ENCODE results near the gene ABCG1.

The ABCG1 gene

GRCh38 chr21:42258885-42259407 is 40.0 kb downstream of the ABCG1 start:
- no peak for TF ChIP-seq CTCF (IDR thresholded peaks at IDR 0.05; ENCODE audit: low read depth, low read length)
- no peak overlapping the region for H3K4me3 ChIP-seq (ENCODE audit: low read depth, low read length)

- no peak overlapping the region for H3K4me3 ChIP-seq (ENCODE audit: low read depth, low read length)
- no peak for TF ChIP-seq CTCF (IDR thresholded peaks at IDR 0.05; ENCODE audit: low read depth, low read length)
Observed at GRCh38 chr21:42260121-42260520, 41.2 kb downstream of the ABCG1 start.

GRCh38 chr21:42261829-42262200 is 42.9 kb downstream of the ABCG1 start:
- TF ChIP-seq CTCF (IDR thresholded peaks at IDR 0.05; ENCODE audit: low read depth, low read length): no peak
- no peak overlapping the region for H3K4me3 ChIP-seq (ENCODE audit: low read depth, low read length)

GRCh38 chr21:42262831-42263231 is 43.9 kb downstream of the ABCG1 start:
- no peak for TF ChIP-seq CTCF (IDR thresholded peaks at IDR 0.05; ENCODE audit: low read depth, low read length)
- no peak overlapping the region for H3K4me3 ChIP-seq (ENCODE audit: low read depth, low read length)

- H3K4me3 ChIP-seq (ENCODE audit: low read depth, low read length): no peak overlapping the region
Observed at GRCh38 chr21:42263591-42264131, 44.7 kb downstream of the ABCG1 start.

GRCh38 chr21:42264245-42265195 is 45.6 kb downstream of the ABCG1 start:
- no peak overlapping the region for H3K4me3 ChIP-seq (ENCODE audit: low read depth, low read length)
- TF ChIP-seq CTCF (IDR thresholded peaks at IDR 0.05; ENCODE audit: low read depth, low read length): no peak

More at GRCh38 chr21:42263591-42264131, 44.7 kb downstream of the ABCG1 start:
- TF ChIP-seq CTCF (IDR thresholded peaks at IDR 0.05; ENCODE audit: low read depth, low read length): no peak
